Stomach (tissue), 4 donors: Measurements from ENCODE around the gene ZBTB2.

Experiments used
- CTCF ChIP-seq, 7 experiments: fragments of 450-650 bp in 4 of 7; fragments of 200-600 bp in 3 of 7; sonication (generic) in 3 of 7; IDR thresholded peaks; one replicate each; pipeline ENCODE4 v1.5.1; 2016 to 2019; ENCODE audit warnings: antibody characterized with exemption in 7 of 7, control low read depth in 2 of 7, mild to moderate bottlenecking in 1 of 7
- POLR2A ChIP-seq, 4 donors: fragments of 450-650 bp; IDR thresholded peaks; one replicate each; pipeline ENCODE4 v1.6.1; 2016; ENCODE audit warnings: antibody characterized with exemption in 4 of 4, control low read depth in 2 of 4, mild to moderate bottlenecking in 1 of 4, moderate library complexity in 1 of 4
- POLR2AphosphoS5 ChIP-seq, 3 donors: sonication (generic); formaldehyde crosslinking; IDR thresholded peaks; one replicate each; pipeline ENCODE4 v1.6.1; 2016; ENCODE audit warnings: antibody characterized with exemption in 3 of 3

GRCh38 chr6:151388997-151389617, 2.3 kb downstream of the ZBTB2 start:
- TF ChIP-seq POLR2AphosphoS5 (IDR thresholded peaks at IDR 0.05) (no peak), CTCF (IDR thresholded peaks at IDR 0.05) (no peak), POLR2A (IDR thresholded peaks at IDR 0.05) (no peak)
